ENCODE measurements around the gene SSUH2.

- TF ChIP-seq CTCF (IDR thresholded peaks at IDR 0.05 in 4 of 5, conservative IDR thresholded peaks at IDR 0.05 in 1 of 5) (no peak), POLR2A (IDR thresholded peaks at IDR 0.05) (no peak)
These were observed 5.0 kb downstream of the SSUH2 start for GRCh38 chr3:8639659-8640000.

All from gastrocnemius medialis (tissue), 4 donors.